DMS79 treated with DMSO at 0.1 percent for 48 hours (cell line): Measurements from ENCODE around the gene PLCB1.

ENCODE experiments used
- DNase-seq: peaks from one replicate; lab custom pipeline; 2025; lab: John Stamatoyannopoulos, UW

The PLCB1 gene

GRCh38 chr20:8507231-8507630 lies 375.2 kb downstream of the PLCB1 start:
- no peak for DNase-seq

- DNase-seq, result no peak
Measured at GRCh38 chr20:8509809-8510208, 377.7 kb downstream of the PLCB1 start.

DNA sequence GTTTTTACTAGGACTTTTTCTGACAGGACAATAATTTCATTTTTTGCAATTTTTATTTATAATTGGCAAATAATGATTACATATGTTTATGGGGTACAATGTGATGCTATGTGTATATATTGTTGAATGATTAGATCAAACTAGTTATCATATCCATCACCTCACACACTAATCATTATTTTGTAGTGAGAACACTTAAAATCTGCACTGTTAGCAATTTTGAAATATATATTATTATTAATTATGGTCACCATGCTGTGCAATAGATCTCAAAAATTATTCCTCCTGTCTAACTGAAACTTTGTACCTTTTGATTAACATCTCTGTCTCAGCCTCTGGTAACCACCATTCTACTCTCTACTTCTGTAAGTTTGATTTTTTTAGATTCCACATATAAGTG lies 378.7 kb downstream of the PLCB1 start:
- DNase-seq, result no peak

DNA sequence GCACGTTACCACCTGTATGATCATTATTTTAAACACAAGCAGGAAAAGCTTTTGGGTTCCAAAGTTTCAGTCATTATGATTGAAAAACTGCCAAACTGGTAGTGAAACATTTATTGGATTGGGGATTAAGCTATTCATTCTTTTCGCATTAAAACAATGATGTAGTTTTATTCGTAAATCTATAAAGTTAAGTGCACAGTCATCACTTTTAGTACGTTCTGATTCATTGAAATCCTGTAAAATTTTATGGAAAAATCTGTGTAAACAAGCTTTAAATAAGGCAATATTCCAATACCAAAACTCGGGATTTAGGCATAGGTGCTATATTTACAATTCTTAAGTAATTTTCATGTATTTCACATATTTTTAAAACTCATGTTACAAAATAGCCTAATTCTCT lies 379.9 kb downstream of the PLCB1 start:
- DNase-seq, result no peak

DNA sequence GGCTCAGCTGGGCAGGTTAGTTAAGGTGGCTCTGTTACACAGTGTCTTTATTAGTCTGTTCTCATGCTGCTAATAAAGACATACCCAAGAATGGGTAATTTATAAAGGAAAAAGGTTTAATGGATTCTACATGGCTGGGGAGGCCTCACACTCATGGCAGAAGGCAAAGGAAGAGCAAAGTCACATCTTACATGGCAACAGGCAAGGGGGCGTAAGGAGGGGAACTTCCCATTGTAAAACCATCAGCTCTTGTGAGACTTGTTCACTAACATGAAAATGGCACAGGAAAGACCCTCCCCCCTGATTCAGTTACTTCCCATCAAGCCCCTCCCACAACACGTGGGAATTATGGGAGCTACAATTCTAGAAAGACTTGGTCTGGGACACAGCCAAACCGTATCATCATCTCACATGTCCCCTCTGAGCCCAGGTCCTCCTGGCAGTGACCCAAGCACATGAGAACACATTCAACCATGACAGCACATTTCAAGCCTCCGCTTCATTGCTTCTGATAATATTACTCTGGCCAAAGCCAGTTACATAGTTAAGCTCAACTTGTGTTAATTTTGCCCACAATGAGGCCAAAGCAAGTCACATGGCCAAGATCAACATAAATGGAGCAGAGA lies 383.9 kb downstream of the PLCB1 start:
- no peak for DNase-seq

DNA sequence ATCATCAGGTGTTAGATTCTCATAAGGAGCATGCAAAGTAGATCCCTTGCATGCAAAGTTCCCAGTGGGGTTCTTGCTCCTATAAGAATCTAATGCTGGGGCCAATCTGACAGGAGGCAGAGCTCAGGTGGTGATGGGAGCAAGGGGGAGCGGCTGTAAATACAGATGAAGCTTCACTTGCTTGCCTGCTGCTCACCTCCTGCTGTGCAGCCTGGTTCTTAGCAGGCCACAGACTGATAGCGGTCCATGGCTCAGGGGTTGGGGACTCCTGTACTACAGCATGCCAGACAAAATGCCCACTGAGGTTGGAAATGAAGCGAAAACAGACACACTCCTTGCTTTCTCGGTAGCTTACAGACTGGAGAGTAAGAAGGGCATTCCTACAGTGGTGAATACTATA lies 386.8 kb downstream of the PLCB1 start:
- no peak for DNase-seq

DNA sequence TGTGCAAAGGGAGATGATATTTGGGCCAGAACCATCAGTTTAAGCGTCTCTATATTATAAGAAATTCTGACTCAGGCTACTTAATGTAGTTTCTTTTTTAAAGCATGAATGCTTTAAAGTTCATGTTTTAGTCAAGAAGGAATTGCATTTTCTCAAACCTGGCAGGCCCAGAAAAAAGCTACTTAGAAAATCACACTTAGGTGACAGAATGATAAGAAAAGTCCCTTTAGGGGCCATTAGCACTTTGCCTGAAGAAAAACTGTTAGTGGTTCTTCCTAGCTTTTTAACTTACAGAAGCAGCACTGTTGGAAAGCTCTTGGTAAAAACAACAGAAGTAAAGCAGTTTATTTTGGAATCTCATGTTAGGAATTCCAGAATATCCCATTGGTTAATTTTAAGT lies 387.8 kb downstream of the PLCB1 start:
- DNase-seq, result no peak

DNA sequence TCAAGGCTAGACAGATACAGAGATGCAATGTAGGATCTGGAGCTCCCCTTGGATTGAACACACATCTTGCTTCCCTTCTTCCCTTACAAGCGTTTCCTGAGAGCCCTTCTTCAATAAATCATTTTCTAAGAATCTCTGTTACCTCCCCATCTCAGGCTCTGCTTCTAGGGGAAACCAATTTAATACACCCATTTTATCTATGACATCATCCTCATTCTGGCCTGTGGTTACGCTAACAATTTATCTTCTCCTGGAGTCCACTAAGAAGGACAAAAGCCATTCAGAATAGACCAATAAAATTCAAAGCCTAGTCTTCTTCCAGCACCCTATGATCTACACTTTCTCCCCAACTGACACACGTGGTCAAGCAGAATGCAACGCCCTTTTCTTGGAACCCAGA lies 390.1 kb downstream of the PLCB1 start:
- no peak for DNase-seq

DNA sequence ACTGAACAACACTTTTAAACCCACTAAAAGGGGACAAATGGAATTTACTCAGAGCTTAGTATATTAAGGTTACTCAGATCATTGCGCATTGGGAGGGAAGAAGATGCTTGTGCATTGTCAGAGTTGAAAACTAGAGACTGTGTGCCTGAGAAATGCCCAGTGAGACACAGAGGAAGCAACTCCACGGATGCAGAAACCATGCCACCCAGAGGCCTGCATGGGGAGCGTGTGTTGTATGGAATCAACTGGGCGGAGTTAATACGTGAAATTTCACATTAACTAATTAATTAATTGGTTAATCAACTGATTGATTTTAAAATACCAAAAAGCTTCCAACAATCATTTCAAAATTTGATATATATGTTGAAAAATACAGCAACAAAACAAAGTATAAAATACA lies 391.6 kb downstream of the PLCB1 start:
- DNase-seq, result no peak

- no peak for DNase-seq
Measured at GRCh38 chr20:8524101-8525016, 392.3 kb downstream of the PLCB1 start.

DNA sequence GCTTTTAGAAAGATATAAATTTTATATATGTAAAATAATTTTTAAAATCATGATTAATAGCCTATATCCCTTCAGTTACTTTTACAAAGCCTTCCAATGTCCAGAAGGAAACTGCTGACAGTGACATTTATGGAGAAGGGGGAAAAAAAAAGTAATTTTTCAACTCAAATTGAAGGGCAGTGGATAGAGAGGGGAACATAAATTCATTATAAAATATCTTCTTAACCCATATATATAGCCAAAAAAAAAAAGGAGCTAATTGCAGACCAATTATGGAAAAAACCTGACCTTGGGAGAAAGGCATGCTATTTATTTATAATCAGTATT lies 392.9 kb downstream of the PLCB1 start:
- DNase-seq, result no peak

DNA sequence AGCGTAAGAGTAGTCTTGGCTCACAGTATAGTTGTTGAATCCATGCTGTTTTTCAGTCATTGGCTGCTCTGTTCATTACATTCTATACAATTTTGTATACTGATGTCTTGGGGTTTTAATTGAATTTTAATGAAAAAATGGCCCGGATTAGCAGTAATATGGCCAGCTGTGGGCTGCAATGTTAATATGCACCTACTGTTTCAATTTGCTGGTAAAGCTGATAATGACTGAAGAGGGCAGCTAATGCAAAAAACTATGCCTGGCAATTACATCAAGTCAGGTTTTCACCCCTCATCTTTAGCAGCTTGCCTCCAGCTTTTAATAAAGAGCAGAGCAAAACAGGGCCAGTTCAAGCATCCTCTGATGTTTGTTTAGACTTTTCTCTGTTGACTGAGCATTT lies 394.5 kb downstream of the PLCB1 start:
- no peak for DNase-seq

GRCh38 chr20:8527998-8528723 lies 396.1 kb downstream of the PLCB1 start:
- DNase-seq, result no peak

GRCh38 chr20:8530022-8530421 lies 398.0 kb downstream of the PLCB1 start:
- DNase-seq, result no peak

- no peak for DNase-seq
Measured at GRCh38 chr20:8532169-8532568, 400.1 kb downstream of the PLCB1 start.

GRCh38 chr20:8534368-8535160 lies 402.5 kb downstream of the PLCB1 start:
- no peak for DNase-seq

DNA sequence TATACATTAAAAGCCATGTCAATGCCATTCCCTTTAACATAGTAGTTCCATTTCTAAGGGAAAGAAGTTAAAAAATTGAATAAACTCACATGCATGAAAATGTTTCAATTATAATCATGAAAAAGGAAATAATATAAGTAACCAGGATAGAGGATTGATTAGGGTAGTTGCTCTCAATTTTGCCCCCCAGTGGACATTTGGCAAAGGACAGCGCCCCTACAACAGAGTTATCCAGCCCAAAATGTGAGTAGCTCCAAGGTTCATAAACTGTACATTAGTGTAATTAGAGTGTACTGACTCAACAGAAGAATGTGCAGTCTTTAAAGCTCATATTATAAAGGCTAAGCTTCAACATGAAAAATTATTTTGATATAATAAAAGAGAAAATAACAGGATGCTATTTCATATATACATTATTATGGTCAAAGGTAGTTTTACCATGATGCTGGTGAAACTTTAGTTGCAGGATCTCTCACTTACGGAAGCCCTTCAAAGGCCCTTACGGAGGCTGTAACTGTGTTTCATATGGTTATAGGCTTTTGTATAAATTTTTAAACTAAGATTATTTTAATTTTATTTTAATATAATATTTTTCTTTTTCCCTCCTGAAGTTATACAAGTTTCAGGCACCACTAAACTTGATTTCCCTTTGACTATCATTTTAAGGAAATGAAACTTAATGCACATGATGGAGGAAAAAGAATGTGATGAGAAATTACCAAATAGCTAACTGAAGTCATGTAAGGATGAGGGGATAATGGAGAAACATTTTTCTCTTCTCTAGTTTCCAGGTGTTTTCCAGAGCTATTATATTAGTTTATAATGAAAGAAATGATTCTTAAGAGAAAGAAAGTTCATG lies 403.6 kb downstream of the PLCB1 start:
- no peak for DNase-seq

DNA sequence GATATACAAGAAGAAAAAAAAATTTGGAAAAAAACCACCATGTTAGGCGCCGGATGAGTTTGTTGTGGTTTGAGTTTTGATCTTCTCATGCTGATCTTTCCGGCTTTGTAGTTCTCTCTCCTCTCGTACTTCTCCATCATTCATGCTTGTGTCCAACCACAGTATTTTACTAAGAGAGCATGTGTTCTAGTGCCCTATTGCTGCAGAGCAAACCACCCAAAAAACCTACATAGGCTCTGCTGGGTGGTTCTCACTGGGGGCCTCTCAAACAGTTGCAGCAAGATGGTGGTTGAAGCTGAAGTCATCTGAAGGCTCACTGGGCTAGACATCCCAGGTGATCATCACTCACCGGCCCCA lies 404.2 kb downstream of the PLCB1 start:
- no peak for DNase-seq

DNA sequence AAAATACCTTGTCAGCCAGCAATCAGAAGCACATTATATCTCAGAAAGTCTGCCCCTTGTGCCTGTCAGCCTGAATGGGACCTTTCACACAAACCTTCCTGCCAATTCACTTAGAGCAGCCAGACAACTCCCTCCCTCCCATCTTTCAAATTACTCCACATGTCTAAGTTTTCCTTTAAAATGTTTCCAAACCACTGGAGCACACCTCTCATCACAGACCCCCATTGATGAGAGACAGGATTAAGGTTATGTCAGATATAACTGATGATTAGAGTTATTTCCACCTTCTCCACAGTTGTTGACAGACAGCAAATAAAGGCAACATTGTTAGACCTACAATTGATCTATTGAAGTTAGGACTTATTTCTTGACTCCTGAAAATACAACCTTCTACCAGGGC lies 408.4 kb downstream of the PLCB1 start:
- no peak for DNase-seq

DNA sequence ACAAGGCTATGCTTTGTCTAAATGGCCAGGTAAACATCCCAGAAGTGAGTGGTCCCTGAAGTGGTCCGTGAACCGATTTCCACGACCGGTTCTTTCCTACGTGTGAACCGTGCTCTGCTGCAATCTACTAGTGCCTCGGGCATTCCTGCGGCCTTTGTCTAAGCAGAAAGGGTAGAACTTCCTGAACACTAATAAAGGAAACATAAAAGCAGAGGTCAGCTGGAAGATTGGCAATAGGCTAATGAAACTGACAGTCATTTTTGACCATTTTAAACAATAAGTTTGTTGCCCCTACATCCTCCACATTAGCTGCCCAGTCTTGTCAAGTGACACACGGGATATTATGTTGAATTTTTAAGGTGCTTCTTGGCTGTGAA lies 410.0 kb downstream of the PLCB1 start:
- no peak for DNase-seq

GRCh38 chr20:8545212-8545611 lies 413.1 kb downstream of the PLCB1 start:
- DNase-seq, result no peak
